ENCODE data around the gene PPIL4.
"Not testable (repeated sequence)": the region's sequence is repeated elsewhere in the genome, so short reads cannot be mapped to it uniquely, and the experiment has no call there.

PPIL4 gene

DNA sequence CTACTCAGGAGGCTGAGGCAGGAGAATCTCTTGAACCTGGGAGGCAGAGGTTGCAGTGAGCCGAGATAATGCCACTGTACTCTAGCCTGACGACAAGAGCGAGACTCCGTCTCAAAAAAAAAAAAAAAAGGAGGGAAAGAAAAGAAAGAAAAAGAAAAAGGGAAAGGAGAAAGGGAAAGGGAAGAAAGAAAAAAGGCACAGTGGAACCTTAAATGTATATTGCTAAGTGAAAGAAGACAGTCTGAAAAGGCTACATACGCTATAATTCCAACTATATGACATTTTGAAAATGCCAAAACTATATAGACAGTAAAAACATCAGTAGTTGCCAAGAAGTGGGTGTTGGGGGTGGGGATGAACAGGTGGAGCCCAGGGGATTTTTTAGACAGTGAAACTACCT is 16.2 kb downstream of the PPIL4 start:
- no peak for DNase-seq (ENCODE audit: low read depth in 1 of 2, low spot score in 1 of 2)

DNA sequence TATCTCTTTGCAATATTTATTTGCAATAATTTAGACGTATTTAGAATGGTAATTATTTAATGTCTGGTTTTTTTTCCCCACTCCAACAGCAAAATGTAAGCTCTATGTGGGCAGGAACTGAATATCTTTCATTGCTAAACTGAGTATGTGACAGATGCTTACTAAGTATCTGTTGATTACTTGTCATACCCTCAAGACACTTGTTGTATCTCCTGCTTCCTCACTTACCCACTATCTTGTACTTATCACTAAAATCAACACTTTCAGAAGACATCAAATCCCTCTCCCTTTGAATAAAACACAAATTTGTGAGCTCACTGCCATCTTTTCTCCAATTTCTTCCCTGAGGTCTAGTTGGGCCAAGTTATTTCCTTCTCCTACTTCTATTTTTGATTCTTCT is 30.3 kb downstream of the PPIL4 start:
- DNase-seq (ENCODE audit: low read depth in 1 of 2, low spot score in 1 of 2): no peak

DNA sequence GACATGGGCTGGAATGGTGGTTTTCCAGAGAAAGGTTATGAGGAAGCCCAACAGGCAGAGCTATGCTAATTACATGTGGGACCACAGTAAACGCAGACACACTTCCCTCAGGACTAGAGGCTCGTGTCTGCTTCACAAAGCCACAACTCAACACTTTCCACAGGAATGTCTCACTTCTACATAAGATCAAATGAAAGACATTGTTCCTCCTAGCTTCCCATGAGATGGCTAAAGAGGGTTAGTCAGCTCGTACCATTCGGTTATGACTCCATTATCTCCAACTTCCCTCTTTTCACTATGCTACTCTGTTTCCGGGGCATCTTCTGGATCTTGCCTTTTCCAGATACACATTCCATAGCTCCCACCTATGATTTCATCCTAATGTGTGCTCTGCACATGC is 31.9 kb downstream of the PPIL4 start:
- no peak for DNase-seq (ENCODE audit: low read depth in 1 of 2, low spot score in 1 of 2)

DNA sequence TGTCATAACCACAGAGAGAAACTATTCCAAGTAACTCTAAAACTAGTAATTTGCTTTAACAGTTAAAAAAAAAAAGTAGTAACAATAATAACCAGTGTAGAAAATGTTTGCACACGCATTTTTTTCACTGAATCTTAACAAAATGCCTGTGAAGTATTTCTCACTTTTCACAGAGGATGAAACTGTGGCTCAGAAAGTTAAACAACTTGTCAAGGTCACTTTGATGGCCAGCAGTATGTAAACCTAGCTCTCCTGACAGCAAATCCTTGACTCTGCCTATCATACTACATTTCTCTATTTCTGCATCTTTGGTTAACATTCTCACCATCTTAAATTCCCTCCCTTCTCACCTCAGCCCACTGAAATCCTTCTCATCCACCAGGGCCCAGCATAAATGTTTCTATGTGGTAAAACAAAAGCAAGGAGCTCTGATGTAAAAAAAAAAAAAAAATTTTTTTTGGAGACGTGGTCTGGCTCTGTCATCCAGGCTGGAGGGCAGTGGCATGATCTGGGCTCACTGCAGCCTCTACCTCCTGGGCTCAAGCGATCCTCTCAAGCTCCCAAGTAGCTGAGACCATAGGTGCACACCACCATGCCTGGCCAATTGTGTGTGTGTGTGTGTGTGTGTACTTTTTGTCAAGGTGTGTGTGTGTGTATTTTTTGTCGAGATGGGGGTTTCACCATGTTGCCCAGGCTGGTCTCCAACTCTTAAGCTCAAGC is 34.9 kb downstream of the PPIL4 start:
- no peak for DNase-seq (ENCODE audit: low read depth in 1 of 2, low spot score in 1 of 2)

DNA sequence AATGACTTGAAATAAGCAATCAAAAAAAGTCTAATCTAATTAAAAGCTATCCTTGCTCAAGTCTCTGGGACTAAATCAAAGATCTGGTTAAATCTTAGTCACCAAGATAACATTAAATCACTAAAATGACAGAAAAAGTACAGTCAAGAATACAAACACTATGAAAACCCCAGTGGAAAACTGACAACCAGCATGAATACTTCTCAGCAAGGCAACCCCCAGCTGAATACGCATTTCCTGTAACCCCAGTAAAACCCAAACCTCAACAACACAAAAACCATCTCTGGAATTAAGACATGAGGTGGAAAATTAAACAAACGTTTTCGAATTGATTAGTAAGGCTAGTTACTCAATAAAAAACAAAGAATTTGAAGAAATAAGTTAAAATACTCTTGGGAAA is 37.4 kb downstream of the PPIL4 start:
- DNase-seq (ENCODE audit: low read depth in 1 of 2, low spot score in 1 of 2): no peak

DNA sequence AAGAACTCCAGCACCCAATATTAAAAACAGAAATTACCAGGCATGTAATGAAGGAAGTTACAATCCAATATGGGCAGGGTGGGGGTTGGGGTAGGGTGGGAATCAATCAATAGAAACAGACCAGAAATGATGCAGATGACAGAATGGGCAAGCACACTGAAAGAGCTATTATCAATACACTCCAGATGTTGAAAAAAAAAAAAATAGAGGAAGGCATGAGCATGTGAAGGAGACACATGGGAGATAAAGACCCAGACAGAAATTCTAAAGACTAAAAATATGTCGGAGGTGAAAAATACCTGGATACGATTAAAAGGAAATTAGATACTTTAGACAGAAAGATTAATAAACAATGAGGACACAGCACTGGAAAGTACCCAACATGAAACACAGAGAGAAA is 42.0 kb downstream of the PPIL4 start:
- DNase-seq (ENCODE audit: low read depth in 1 of 2, low spot score in 1 of 2): no peak

DNA sequence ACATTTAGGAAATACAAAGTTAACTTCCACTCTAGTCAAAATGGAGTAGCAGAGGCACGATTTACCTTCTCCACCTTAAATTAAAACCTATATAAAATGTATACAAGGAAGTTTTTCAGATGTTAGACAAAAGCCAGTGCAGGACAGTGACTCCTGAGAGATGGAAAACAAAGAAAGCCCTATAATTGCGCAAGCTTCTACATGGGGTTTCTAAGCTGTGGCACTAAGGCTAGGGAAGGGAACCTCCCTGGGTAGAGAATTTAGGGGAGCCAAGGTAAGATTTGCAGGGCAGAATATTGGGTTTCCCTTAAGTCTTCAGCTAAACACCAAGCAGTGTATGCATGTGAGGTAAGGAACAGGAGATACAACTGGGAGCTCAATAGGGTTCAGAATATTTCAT is 42.6 kb downstream of the PPIL4 start:
- no peak for DNase-seq (ENCODE audit: low read depth in 1 of 2, low spot score in 1 of 2)

DNA sequence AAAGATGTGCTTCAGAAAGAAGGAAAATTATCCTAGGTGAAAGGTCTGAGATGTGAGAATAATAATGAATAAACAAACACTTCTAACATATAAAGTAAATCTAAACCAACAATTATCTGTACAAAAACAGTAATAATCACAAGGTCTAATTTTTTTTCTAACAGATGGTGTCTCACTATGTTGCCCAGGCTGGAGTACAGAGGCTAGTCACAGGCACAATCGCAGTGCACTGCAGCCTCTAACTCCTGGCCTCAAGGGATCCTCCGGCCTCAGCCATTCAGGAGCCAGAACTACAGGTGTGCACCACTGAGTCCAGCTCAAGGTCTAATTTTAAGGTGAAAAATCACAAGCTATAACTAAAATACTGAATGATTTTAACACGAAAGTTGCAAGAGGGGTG is 44.1 kb downstream of the PPIL4 start:
- no peak for DNase-seq (ENCODE audit: low read depth in 1 of 2, low spot score in 1 of 2)

DNA sequence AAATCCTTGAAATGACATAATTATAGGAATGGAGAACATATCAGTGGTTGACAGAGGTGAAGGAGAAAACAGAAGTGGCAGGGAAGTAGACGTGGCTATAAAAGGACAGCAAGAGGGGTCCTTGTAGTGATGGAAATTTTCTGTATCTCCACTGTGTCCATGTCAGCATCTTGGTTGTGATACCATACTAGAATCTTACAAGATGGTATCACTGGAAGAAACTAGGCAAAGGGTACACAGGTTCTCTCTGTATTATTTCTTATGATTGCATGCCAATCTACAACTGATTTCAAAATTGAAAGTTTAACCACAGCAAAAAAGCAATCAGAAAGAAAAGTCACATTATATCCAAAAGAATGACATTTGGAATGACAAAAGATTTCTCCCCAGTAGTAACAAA is 44.6 kb downstream of the PPIL4 start:
- no peak for DNase-seq (ENCODE audit: low read depth in 1 of 2, low spot score in 1 of 2)

DNA sequence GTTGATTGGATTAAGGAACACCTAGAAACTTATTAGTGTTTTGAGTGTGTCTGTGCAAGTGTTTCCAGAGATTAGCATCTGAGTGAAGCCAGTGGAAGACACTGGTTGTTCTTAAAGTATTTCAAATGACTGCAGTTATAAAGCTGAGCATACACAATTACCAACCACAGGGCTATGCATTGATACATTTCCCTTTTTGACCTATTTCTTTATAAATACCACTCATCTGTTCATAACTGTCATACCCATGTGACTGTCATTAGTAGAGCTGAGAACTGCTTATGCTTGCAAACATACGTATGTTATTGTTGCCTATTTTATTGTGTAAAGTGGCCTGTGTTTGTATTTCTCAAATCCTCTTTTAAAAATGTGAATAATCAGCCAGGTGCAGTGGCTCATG is 45.7 kb downstream of the PPIL4 start:
- no peak for DNase-seq (ENCODE audit: low read depth in 1 of 2, low spot score in 1 of 2)

DNA sequence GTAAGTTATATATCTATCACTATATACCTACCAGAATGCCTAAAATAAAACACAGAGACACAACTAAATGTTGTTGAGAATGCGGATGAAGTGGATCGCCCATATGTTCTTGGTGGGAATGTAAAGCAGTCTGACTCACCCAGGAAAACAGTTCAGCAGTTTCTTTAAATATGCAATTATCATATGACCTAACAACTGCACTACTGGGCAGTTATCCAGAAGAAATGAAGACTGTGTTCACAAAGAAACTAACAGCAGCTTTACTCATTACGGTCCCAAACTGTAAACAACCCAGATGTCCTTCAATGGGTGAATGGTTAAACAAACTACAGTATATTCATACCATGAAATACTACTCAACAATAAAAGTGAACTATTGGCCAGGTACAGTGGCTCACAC is 46.8 kb downstream of the PPIL4 start:
- DNase-seq (ENCODE audit: low read depth in 1 of 2, low spot score in 1 of 2): no peak

DNA sequence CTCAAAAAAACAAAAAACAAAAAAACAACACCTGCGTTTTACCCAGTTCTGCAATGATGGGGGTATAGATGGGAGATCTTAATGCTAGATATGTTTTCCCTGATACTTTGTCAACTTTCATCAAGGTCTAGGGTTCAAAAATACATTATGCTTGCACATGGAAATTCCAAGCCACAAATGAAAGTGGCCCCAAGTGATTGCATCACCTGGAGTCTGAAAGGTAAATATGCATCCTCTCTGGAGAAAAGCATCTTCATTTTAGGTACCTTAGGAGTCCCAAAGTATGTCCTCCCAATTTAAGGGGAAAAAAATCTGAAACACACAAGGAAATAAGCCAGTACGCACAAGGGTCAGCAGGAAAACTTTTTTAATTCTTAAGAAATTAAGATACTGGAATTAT is 48.5 kb downstream of the PPIL4 start:
- no peak for DNase-seq (ENCODE audit: low read depth in 1 of 2, low spot score in 1 of 2)

DNA sequence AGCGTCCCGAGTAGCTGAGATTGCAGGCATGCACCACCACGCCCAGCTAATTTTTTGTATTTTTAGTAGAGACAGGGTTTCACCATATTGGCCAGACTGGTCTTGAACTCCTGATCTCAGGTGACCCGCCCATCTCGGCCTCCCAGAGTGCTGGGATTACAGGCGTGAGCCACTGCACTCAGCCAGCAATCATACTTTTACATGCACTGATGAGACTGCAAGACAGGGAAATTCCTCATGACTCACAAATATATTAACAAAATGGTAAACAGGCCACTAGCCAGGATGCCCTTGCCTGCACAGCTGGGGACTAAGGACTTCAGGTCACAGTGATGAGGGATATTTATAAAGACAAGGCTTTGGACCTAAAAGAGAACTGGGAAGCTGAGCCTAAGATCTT is 49.2 kb downstream of the PPIL4 start:
- DNase-seq (ENCODE audit: low read depth in 1 of 2, low spot score in 1 of 2): not testable (repeated sequence)

DNA sequence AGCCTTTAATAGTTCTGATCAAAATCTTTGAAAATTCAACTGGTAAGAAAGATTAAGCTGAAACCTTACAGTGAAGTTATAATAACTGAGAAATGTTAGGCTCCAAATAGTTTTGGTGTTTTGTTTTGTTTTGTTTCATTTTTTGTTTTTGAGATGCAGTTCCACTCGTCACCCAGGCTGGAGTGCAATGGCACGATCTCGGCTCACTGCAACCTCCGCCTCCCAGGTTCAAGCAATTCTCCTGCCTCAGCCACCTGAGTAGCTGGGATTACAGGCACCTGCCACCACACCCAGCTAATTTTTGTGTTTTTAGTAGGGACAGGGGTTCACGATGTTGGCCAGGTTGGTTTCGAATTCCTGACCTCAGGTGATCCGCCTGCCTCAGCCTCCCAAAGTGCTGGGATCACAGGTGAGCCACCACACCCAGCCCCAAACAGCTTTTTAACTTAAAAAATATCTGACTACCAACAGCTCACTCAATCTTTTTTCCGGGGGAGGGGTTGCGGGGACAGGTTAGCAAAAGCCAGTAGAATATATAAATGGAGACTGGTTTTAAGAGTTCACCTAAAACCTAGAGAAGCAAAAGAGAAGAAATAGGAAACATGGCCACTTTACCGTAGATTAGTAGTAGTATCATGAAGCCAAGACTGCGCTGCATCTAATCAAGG is 50.4 kb downstream of the PPIL4 start:
- DNase-seq (ENCODE audit: low read depth in 1 of 2, low spot score in 1 of 2): not testable (repeated sequence)

DNA sequence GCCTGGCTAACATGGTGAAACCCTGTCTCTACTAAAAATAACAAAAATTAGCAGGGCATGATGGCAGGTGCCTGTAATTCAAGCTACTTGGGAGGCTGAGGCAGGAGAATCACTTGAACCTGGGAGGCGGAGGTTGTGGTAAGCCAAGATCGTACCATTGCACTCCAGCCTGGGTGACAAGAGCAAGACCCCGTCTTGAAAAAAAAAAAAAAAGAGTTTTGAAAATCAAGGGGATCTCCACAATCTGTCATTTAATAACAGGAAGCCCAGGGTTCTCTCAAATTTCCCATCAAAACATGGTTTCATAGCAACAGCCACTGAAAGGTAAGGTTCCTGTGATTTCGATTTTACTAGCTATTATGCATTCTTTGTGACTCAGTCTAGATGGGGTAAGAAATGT is 51.0 kb downstream of the PPIL4 start:
- not testable (repeated sequence) for DNase-seq (ENCODE audit: low read depth in 1 of 2, low spot score in 1 of 2)

DNA sequence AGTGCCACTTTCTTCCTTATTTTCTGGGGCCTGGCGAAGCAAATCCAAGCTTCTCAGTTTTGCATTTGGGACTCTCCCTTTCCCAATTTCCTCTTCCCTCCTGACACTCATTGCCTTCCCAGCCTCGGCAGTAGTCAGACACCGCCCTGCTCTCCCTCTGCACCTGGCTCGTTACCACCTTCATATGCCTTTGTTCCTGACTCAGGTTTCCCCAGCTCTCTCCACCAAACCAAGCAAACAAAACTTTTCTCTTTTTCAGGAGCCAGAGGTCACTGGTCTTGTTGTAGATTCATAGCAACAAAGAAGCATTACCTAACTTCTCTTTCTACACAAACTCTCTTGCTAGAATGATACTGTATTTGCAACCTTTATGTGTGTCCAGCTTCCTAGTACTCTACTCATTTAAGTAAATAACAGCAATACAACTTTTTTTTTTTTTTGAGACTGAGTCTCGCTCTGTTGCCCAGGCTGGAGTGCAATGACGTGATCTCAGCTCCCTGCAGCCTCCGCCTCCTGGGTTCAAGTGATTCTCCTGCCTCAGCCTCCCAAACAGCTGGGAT is 52.0 kb downstream of the PPIL4 start:
- DNase-seq (ENCODE audit: low read depth in 1 of 2, low spot score in 1 of 2): no peak

DNA sequence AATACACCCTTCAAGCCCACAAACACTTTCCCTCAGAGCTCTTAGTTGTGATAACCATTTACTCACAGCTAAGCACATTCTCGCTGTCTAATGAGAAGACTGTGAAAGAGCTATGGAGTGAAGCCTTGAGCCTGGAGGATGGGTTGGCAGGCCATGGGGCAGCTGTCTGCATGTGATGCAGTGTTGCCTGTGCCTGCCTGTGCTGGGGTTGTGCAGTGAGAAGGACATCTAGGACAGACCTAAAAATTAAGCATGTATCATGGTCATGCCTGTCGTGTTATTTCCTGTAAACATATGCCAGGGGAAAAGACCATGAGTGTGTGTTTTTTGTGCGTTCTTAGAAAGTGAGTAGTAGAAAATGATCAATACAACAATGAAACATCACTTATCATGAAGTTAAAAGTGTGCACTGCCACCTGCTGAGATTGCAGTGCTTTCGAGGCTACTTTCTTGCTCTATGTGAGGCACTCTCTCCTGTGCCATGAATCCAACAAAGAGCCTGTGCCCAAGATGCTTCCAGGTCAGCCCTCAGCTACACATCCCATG is 53.0 kb downstream of the PPIL4 start:
- DNase-seq (ENCODE audit: low read depth in 1 of 2, low spot score in 1 of 2): no peak

DNA sequence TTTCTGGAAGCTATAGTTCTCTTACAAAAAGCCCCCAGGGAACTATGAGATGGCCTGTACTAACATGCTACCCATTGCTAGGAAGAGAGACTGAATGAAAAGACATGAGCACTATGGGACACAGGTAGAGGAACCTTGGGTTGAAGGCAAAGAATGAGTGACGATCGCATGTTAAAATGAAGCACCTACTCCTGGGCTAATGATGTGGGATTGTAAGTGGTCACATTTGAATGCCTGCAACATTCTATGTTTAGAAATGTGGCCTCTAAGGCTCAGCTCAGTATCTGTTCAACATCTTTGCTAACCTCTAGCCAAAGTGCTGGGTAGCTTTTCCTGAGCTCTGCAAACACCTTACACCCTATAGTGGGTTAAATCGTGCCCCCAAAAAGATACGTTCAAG is 55.9 kb downstream of the PPIL4 start:
- DNase-seq (ENCODE audit: low read depth in 1 of 2, low spot score in 1 of 2): no peak

DNA sequence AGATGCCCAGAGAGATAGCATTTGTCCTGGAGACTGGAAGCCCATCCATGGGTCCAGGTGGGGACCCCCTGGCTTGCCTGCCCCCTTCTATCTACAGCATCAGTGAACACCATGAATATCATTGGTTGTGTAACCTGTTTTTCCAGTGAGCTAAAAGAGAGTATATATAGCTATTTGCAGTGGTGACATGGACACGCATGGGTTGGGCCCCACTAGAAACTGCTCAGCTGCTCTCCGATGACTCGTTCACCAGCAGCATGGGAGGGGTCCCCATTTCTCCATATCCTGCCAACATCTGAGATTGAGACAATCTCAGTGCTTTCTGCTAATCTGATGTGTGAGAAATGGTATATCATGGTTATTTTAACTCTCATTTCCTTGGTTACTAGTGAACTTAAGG is 57.0 kb downstream of the PPIL4 start:
- DNase-seq (ENCODE audit: low read depth in 1 of 2, low spot score in 1 of 2): no peak

DNA sequence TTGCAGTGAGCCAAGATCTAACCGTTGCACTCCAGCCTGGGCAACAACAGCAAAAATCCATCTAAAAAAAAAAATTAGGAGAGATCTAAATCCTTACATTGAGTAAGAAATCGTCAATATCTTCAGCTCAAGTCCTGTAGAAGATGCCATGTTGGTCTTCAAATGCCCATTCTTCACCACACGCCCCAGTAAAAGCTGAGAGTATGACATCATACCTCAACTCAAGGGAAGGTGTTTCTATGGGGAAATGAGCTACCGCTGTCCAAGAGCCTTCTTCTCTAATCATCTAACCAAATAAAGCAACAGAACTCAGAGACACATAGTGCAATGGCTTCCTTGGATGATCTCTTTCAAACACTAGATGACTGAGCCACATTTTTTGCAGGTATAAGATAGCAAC is 58.5 kb downstream of the PPIL4 start:
- DNase-seq (ENCODE audit: low read depth in 1 of 2, low spot score in 1 of 2): no peak

DNA sequence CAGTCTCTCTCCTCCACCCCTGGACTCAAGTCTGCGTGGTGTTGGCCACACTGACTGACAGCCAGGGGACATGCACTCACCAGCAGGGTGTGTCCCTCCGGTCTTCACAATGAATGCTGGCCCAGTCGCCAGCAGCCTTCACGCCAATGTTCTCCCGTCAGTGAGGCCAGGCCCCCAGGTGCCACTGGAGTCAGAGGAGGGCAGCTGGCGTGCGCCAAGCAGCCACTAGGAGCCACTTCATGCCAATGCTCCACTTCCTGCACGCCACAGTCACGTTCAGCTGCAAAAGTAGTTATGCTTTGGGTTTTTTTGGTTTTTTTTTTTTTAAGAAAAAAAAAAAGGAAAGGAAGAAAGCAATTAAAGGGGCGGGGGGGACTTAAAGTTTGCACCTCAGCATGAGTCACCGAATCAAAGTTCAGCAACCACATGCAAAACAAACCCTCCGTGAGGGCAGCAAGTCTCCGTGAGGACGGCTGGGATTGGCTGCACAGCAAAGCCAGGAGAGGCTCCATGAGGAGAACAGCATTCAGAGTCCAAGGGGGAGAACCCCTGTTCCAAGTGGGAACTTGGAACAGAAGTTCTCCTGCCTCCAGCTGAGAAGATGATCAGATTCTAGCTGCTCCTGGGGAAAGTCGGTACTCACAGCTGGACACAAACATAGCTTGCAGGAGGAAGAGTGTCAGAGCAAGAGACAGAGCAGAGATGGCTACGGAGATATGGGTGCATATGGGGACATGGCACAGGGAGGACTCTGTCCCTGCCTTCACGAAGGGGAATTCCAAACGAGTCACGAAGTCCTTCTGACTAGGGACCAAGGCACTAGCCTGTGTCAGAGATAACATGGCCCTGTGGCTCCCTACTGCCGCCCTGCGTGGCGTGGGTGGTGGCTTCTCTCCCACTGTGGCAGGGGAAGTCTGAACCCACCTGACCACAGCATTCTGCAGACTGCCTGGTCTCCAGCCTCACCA is 60.8 kb downstream of the PPIL4 start, which contains the start of gene ZC3H12D:
ZC3H12D (minus strand) TSS at position 282 of the 968 bp plus-strand sequence. CDS start 10,471 bp downstream, outside the sequence.
- DNase-seq (ENCODE audit: low read depth in 1 of 2, low spot score in 1 of 2): peak; percentile 66 to 72
